ENCODE measurements around the gene CLDND2. TPM values are rescaled to one million over a fixed set of nuclear protein-coding genes. Genes with fewer than 3 reads are reported as not detected.

CLDND2 gene
- total RNA-seq, 1 experiment from 2014 or later: 0.79 TPM

DNA sequence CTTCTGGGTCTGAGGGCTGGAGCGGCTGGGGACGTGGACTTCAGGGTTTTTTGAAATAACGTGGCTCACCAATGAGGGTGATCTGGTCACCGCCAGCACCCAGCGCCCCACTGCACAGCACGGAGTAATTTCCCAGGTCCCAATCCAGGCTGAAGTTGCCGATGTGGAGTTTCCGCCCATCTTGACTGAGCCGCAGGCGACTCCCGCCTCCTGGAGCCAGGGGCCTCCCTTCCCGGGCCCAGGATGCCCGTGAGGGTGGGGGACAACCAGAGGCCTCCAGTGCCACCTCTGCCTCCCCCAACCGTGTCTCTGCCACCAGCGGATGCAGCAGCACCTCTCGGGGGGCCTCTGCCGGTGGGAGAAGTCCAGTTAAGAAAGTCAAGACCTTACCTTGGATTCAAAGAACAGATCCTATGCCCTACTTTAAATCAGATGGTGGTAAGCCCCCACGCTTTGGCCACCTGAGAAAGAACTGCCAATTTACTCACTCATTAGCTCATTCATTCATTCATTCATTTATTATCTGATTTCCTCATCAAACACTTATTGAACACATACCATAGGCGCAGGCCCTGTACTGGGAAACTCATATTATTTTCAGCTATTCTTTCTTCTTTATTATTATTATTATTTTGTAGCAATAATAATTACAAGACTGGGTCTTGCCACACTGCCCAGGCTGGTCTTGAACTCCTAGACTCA, 30.8 kb downstream of the CLDND2 start:
- ChIA-PET POLR2A (interaction anchor here (0.6 to 2.5 kb wide), 3 partner anchors 28 to 439 kb away, joined by 3 to 11 read pairs (median 3); partner anchors contain the start of gene ETFB), CTCF (interaction anchor here (0.5 to 2.2 kb wide), 23 partner anchors 10 to 447 kb away, joined by 3 to 15 read pairs (median 4); no protein-coding TSS in a partner anchor)
- no peaks in the 10 kb centered on the region for H3K36me3 Mint-ChIP-seq (ENCODE audit: insufficient read depth, unreplicated experiment)
- H3K27me3 Mint-ChIP-seq (ENCODE audit: insufficient read depth, unreplicated experiment): no peaks in the 10 kb centered on the region
- DNase-seq (ENCODE audit: unreplicated experiment): no peak
- peaks cover 15% of the 10 kb centered on the region for H3K9me3 Mint-ChIP-seq (ENCODE audit: unreplicated experiment)
- no TSS peak for BruUV-seq (replicated peaks)
- intact Hi-C loops (cut with micrococcal nuclease): loop anchor here (1.0 to 2.0 kb wide), 2 partner anchors 61 to 135 kb away; no protein-coding TSS in a partner anchor
- H3K4me1 Mint-ChIP-seq (ENCODE audit: insufficient read depth, unreplicated experiment): peaks cover 11% of the 10 kb centered on the region
- peak overlapping the region; percentile 76 for H3K4me3 Mint-ChIP-seq (ENCODE audit: unreplicated experiment)
- no peak overlapping the region for H3K27ac Mint-ChIP-seq (ENCODE audit: low read depth, unreplicated experiment)
- no peak for TF ChIP-seq CTCF (IDR thresholded peaks at IDR 0.05; ENCODE audit: unreplicated experiment)

- no peak for DNase-seq (ENCODE audit: unreplicated experiment)
- H3K9me3 Mint-ChIP-seq (ENCODE audit: unreplicated experiment): peaks cover 15% of the 10 kb centered on the region
- intact Hi-C loops (cut with micrococcal nuclease): no loop called here
- no peak overlapping the region for H3K4me3 Mint-ChIP-seq (ENCODE audit: unreplicated experiment)
- H3K36me3 Mint-ChIP-seq (ENCODE audit: insufficient read depth, unreplicated experiment): no peaks in the 10 kb centered on the region
- no peak overlapping the region for H3K27ac Mint-ChIP-seq (ENCODE audit: low read depth, unreplicated experiment)
- peaks cover 11% of the 10 kb centered on the region for H3K4me1 Mint-ChIP-seq (ENCODE audit: insufficient read depth, unreplicated experiment)
- no peak for TF ChIP-seq CTCF (IDR thresholded peaks at IDR 0.05; ENCODE audit: unreplicated experiment)
- POLR2A ChIA-PET: interaction anchor here (2.5 kb wide), 1 partner anchor 28 kb away, joined by 11 read pairs; the partner anchor contains the start of gene ETFB
- no TSS peak for BruUV-seq (replicated peaks)
- CTCF ChIA-PET: interaction anchor here (0.6 to 2.2 kb wide), 14 partner anchors 9 to 447 kb away, joined by 3 to 15 read pairs (median 4); no protein-coding TSS in a partner anchor
- no peaks in the 10 kb centered on the region for H3K27me3 Mint-ChIP-seq (ENCODE audit: insufficient read depth, unreplicated experiment)
Observed at GRCh38 chr19:51337141-51337860, 31.5 kb downstream of the CLDND2 start.

- Mint-ChIP-seq H3K27ac (ENCODE audit: low read depth, unreplicated experiment) (no peak overlapping the region), H3K36me3 (ENCODE audit: insufficient read depth, unreplicated experiment) (peaks cover 7% of the 10 kb centered on the region), H3K4me3 (ENCODE audit: unreplicated experiment) (no peak overlapping the region), H3K9me3 (ENCODE audit: unreplicated experiment) (peaks cover 37% of the 10 kb centered on the region), H3K4me1 (ENCODE audit: insufficient read depth, unreplicated experiment) (no peaks in the 10 kb centered on the region), H3K27me3 (ENCODE audit: insufficient read depth, unreplicated experiment) (no peaks in the 10 kb centered on the region)
- no peak for DNase-seq (ENCODE audit: unreplicated experiment)
- BruUV-seq (replicated peaks): no TSS peak
- TF ChIP-seq CTCF (IDR thresholded peaks at IDR 0.05; ENCODE audit: unreplicated experiment): no peak
- intact Hi-C loops (cut with micrococcal nuclease): no loop called here
- CTCF ChIA-PET: interaction anchor here (0.5 to 0.7 kb wide), 2 partner anchors 59 to 99 kb away, joined by 4 to 9 read pairs; no protein-coding TSS in a partner anchor
- POLR2A ChIA-PET: no interaction called here
Observed at GRCh38 chr19:51333836-51334460, 34.9 kb downstream of the CLDND2 start.

DNA sequence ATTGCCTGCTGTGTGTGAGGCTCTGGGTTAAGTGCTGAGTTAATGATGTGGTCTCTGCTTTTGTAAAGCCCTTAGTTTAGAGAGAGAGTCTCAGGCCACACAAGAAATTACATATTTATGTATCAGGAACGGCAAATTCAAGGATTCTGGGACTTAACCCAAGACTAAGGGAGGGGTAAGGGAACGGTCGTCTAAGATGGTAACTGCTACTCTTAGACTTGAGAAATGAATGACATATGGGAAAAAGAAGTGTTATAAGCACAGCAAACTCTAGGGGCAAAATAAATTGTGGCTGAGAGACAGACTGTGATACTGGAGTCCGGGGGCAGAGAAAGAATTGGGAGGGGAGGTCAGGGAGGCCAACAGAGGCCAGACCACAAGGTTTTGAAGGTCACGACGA, 37.1 kb downstream of the CLDND2 start:
- no peak for DNase-seq (ENCODE audit: unreplicated experiment)
- no TSS peak for BruUV-seq (replicated peaks)
- Mint-ChIP-seq H3K9me3 (ENCODE audit: unreplicated experiment) (peaks cover 37% of the 10 kb centered on the region), H3K27ac (ENCODE audit: low read depth, unreplicated experiment) (no peak overlapping the region), H3K4me1 (ENCODE audit: insufficient read depth, unreplicated experiment) (no peaks in the 10 kb centered on the region), H3K27me3 (ENCODE audit: insufficient read depth, unreplicated experiment) (no peaks in the 10 kb centered on the region), H3K36me3 (ENCODE audit: insufficient read depth, unreplicated experiment) (peaks cover 7% of the 10 kb centered on the region), H3K4me3 (ENCODE audit: unreplicated experiment) (no peak overlapping the region)
- ChIA-PET CTCF (no interaction called here), POLR2A (no interaction called here)
- no peak for TF ChIP-seq CTCF (IDR thresholded peaks at IDR 0.05; ENCODE audit: unreplicated experiment)
- intact Hi-C loops (cut with micrococcal nuclease): no loop called here

All from MCF 10A (cell line).